Right lobe of liver (tissue), 6 donors: Measurements from ENCODE around the gene SFXN3. TPM values are rescaled to one million over a fixed set of nuclear protein-coding genes. Genes with fewer than 3 reads are reported as not detected.

ENCODE experiments used
- ATAC-seq, 4 donors: fragments of 200-7000 bp; cut with Tn5 transposase; one replicate each; pipeline ENCODE4 v1.9.1; 2020; ENCODE audit warnings: mild to moderate bottlenecking in 4 of 4, moderate library complexity in 4 of 4
- DNase-seq, 3 donors: peaks; one replicate each; pipeline ENCODE4 v3.0.0-alpha.2; 2020
- H3K27ac ChIP-seq, 3 donors: fragments of 200-600 bp; one replicate each; pipeline ENCODE4 v1.8.0; 2022
- H3K27me3 ChIP-seq, 2 donors: fragments of 200-600 bp; one replicate each; pipeline ENCODE4 v1.8.0; 2022
- H3K36me3 ChIP-seq, 4 donors: fragments of 200-600 bp; sonication (generic) in 1 of 4; one replicate each; pipeline versions ENCODE4 v1.5.1 to v1.8.0; 2017 to 2022; ENCODE audit warnings: control low read depth in 1 of 4
- H3K4me1 ChIP-seq, 4 donors: fragments of 200-600 bp; sonication (generic) in 1 of 4; one replicate each; pipeline versions ENCODE4 v1.5.1 to v1.8.0; 2017 to 2022; ENCODE audit warnings: control low read depth in 1 of 4
- H3K4me3 ChIP-seq, 3 donors: fragments of 200-600 bp; one replicate each; pipeline ENCODE4 v1.8.0; 2022
- H3K9me3 ChIP-seq, 4 donors: fragments of 200-600 bp; sonication (generic) in 1 of 4; one replicate each; pipeline versions ENCODE4 v1.5.1 to v1.8.0; 2017 to 2022; ENCODE audit warnings: control low read depth in 1 of 4
- POLR2A ChIP-seq: fragments of 450-650 bp; IDR thresholded peaks from one replicate; pipeline ENCODE4 v1.6.1; 2017; ENCODE audit warnings: antibody characterized with exemption, mild to moderate bottlenecking
- WGBS: methylation state at CpG from one replicate; pipeline ENCODE4 v1.1.6; 2018; ENCODE audit warnings: low coverage, low lambda C conversion rate; ENCODE audit not compliant: insufficient coverage; ENCODE audit errors: missing lambda C conversion rate; 5-methylcytosine and 5-hydroxymethylcytosine counted together
- intact Hi-C, 2 donors: fragments of 100-400 bp; cut with DNase I; formaldehyde crosslinking; loops; one replicate each; pipeline versions ENCODE4 v1.11.2 to v1.14.1; 2022
- total RNA-seq, 6 experiments: library from RNA; depleted of rRNA in 2 of 6; stranded (reverse); fragments of >200 nt in 2 of 6; fragmentation: NEBNext Ultra II Directional in 3 of 6; extraction: Animal tissue kit (Norgen Biotek cat#: 25700) in 3 of 6; gene quantifications; one replicate each; pipeline versions ENCODE4 v1.1.0 to v1.2.4, GENCODE V29; 2016 to 2023
- TF ChIP-seq, protein P1 (sequence below), 4 donors: fragments of 200-600 bp in 3 of 4; fragments of 450-650 bp in 1 of 4; IDR thresholded peaks; one replicate each; pipeline versions ENCODE4 v1.5.1 to v1.8.0; 2016 to 2022; ENCODE audit warnings: antibody characterized with exemption in 4 of 4, mild to moderate bottlenecking in 2 of 4
- donor health status: DM: no; HTN: yes; CAD: no.
- donor health status: DM: no; HTN: no; CAD: no.
- donor health status: DM: no; HTN: no; CAD: no.
- donor health status: DM: no; HTN: yes; CAD: no.
- donor health status: DM: no; HTN: yes; CAD: no.

The SFXN3 gene
- total RNA-seq, 6 experiments from 2014 or later, result 4.0 to 17.0 (median 7.6) TPM

DNA sequence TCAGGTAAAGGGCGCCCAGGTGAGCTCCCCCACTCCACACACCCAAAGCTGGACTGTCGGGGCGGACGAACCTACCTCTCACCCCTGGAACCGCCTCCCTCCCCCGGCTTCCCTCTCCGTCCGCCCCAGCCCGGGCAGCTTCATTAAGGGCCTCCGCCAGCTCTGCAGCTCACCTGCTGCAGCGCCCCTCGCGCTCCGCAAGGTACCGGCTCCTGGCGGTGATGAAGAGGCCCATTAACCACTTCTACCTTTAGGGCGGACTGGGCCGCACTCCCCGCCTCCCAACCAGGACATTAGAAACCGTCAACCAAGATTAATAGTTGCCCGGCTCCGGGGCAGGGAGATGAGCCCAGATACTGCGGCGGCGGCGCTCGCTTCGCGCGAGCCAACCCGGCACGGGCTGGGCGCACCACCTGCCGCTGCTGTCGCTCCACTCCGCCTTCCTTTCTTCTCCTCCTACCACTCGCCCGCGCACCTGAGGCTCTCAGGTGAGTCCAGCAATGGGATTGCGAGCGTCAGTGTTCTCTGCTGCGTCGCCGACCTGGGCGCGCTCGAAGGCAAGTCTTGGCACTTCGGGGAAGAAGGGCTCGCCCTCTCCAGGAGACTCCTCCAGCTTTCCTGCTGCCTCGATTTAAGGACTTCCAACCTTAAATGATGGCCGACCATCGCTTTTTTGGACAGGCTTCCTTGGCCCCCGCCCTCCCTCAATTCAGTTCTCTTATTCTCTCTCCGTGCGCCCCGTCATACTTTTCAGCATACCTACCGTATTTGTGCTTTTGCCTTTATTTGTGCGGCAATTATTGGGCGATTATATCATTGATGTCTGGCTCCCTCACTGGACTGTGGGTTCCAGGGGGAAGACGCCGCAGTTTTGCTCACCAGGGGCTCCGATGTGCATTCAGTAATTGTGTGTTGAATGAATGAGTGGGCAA, 17.2 kb downstream of the SFXN3 start:
- no peak for DNase-seq
- Histone ChIP-seq H3K4me1 (peaks cover 0 to 9% (median 0%) of the 10 kb centered on the region in 4 donors), H3K9me3 (no peaks in the 10 kb centered on the region), H3K36me3 (no peaks in the 10 kb centered on the region), H3K4me3 (no peak overlapping the region), H3K27me3 (peaks cover 0 to 22% of the 10 kb centered on the region in 2 donors), H3K27ac (no peak overlapping the region)
- intact Hi-C loops, result no loop called here
- WGBS, result 13% methylated on average over 35 of the region's 62 CpGs
- TF ChIP-seq POLR2A, result no peak
- TF ChIP-seq, protein P1, sequence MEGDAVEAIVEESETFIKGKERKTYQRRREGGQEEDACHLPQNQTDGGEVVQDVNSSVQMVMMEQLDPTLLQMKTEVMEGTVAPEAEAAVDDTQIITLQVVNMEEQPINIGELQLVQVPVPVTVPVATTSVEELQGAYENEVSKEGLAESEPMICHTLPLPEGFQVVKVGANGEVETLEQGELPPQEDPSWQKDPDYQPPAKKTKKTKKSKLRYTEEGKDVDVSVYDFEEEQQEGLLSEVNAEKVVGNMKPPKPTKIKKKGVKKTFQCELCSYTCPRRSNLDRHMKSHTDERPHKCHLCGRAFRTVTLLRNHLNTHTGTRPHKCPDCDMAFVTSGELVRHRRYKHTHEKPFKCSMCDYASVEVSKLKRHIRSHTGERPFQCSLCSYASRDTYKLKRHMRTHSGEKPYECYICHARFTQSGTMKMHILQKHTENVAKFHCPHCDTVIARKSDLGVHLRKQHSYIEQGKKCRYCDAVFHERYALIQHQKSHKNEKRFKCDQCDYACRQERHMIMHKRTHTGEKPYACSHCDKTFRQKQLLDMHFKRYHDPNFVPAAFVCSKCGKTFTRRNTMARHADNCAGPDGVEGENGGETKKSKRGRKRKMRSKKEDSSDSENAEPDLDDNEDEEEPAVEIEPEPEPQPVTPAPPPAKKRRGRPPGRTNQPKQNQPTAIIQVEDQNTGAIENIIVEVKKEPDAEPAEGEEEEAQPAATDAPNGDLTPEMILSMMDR (IDR thresholded peaks at IDR 0.05), result no peak
- no peak for ATAC-seq

DNA sequence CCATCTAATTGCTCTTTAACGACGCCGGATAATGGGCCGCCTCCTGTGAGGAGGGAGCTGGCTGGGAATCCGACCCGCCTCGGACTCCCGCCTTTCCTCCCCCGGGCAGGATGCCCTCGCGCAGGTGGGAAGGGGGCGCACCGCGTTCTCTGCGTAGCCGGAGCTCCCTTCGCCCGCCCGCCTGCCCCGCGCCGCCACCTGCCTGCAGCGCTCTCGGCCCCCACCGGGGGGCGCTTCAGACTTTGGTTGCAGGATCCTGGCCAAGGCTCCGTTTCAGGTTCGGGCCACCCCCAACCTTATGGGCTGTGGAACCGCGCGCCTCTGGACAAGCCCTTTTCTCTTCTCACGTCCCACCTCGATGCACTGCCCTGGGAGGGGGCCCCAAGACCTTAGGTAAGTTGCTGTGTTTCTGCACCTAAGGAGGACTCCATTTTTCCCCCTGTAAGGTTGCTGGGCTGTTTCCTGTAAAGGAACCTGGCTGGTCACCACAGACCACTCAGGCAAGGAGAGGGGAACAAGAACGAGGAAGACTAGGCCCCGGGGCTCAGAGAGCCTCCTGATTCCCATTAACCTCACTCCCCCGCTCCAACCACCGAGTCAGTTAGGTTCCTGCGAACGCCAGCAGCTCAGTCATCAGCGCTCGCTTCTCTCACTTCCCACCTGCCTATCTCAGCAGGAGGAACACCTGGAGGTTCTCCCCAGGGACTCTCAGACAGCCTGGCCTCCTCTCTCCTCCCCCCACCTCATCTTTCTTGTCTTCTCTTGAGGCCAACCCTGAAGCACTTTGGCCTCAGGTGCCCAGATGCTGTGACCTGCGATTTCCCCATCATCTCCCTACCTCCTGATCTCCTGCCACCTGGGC, 19.4 kb downstream of the SFXN3 start:
- peaks cover 0 to 5% (median 0%) of the 10 kb centered on the region in 4 donors for H3K4me1 ChIP-seq
- H3K27ac ChIP-seq, result no peak overlapping the region
- peak overlapping the region in 1 of 3 donors; percentile 19 for H3K4me3 ChIP-seq
- no peak for TF ChIP-seq POLR2A
- TF ChIP-seq, protein P1 (IDR thresholded peaks at IDR 0.05), result peak; percentile 69 to 82 (median 76)
- 11% methylated on average over 10 of the region's 42 CpGs for WGBS
- ATAC-seq (peak; percentile 82 to 94 (median 90)), DNase-seq (peak; percentile 65 to 74 (median 66))
- H3K36me3 ChIP-seq, result no peaks in the 10 kb centered on the region
- intact Hi-C loops, result no loop called here
- no peaks in the 10 kb centered on the region for H3K9me3 ChIP-seq
- H3K27me3 ChIP-seq, result peaks cover 0 to 22% of the 10 kb centered on the region in 2 donors

DNA sequence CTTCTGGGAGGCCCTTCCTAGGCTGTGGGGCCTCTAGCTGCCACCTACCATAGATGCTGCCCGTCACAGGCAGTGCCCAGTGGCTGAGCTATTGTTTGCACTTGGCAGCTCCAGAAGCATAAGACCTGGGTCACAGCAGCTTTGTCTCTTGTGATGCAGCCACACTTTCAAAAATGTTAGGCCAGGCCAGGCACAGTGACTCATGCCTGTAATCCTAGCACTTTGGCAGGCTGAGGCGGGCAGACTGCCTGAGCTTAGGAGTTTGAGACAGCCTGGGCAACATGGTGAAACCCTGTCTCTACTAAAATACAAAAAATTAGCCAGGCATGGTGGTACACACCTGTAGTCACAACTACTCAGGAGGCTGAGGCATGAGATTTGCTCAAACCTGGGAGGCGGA, 21.3 kb downstream of the SFXN3 start:
- DNase-seq (no peak), ATAC-seq (no peak)
- Histone ChIP-seq H3K27ac (no peak overlapping the region), H3K36me3 (no peaks in the 10 kb centered on the region), H3K27me3 (peaks cover 0 to 22% of the 10 kb centered on the region in 2 donors), H3K4me3 (no peak overlapping the region), H3K4me1 (peaks cover 0 to 5% (median 0%) of the 10 kb centered on the region in 4 donors), H3K9me3 (no peaks in the 10 kb centered on the region)
- no peak for TF ChIP-seq POLR2A
- intact Hi-C loops, result no loop called here
- WGBS, result 100% methylated on average over 1 of the region's 3 CpGs

DNA sequence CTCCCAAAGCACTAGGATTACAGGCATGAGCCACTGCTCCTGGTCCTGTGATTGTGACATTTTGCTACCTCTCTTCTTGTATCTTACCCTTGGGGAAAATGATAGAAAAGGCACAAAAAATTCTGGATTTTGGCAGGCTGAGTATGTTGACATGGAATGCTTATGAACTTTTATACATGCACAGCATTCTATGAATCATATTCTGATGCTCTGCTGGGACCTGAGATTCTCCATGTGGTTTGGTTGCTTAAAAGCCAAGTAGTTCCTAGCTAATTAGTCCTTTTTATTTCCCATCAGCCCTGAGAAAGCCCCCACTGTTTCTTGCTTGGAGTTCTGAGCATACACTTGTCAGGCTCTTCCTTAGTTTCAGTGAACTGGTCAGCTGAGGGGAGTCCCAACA, 22.5 kb downstream of the SFXN3 start:
- no peak for TF ChIP-seq POLR2A
- TF ChIP-seq, protein P1 (IDR thresholded peaks at IDR 0.05), result no peak
- Histone ChIP-seq H3K4me3 (no peak overlapping the region), H3K9me3 (no peaks in the 10 kb centered on the region), H3K36me3 (no peaks in the 10 kb centered on the region), H3K4me1 (peaks cover 0 to 5% (median 0%) of the 10 kb centered on the region in 4 donors), H3K27me3 (peaks cover 0 to 14% of the 10 kb centered on the region in 2 donors), H3K27ac (no peak overlapping the region)
- DNase-seq (no peak), ATAC-seq (no peak)
- intact Hi-C loops, result no loop called here
